Colonic mucosa (tissue), 4 donors: Measurements from ENCODE around the gene TSHZ2. TPM values are rescaled to one million over a fixed set of nuclear protein-coding genes. Genes with fewer than 3 reads are reported as not detected.

Source experiments
- DNase-seq: peaks from one replicate; pipeline ENCODE4 v3.0.0-alpha.2; 2020
- H3K27ac ChIP-seq: fragments of 200-600 bp; one replicate; pipeline ENCODE4 v1.8.0; 2021
- H3K27me3 ChIP-seq: fragments of 200-600 bp; one replicate; pipeline ENCODE4 v1.8.0; 2021
- H3K36me3 ChIP-seq: fragments of 200-600 bp; one replicate; pipeline ENCODE4 v1.8.0; 2021
- H3K4me1 ChIP-seq: fragments of 200-600 bp; one replicate; pipeline ENCODE4 v1.8.0; 2021; ENCODE audit warnings: mild to moderate bottlenecking
- H3K4me3 ChIP-seq: fragments of 200-600 bp; one replicate; pipeline ENCODE4 v1.8.0; 2021
- H3K9ac ChIP-seq, 2 donors: one replicate each; pipeline ENCODE4 v1.7.0; 2013; ENCODE audit warnings: control low read depth in 2 of 2, low read depth in 2 of 2, low read length in 2 of 2
- H3K9me3 ChIP-seq: fragments of 200-600 bp; one replicate; pipeline ENCODE4 v1.8.0; 2021
- intact Hi-C: fragments of 100-400 bp; cut with DNase I; formaldehyde crosslinking; loops from one replicate; pipeline ENCODE4 v1.14.1; 2022
- total RNA-seq, 2 donors: library from RNA; stranded (reverse); fragmentation: NEBNext Ultra II Directional in 1 of 2; extraction: Animal tissue kit (Norgen Biotek cat#: 25700) in 1 of 2; gene quantifications; one replicate each; pipeline ENCODE4 v1.2.1, GENCODE V29; 2021
- TF ChIP-seq, protein P1 (sequence below): fragments of 200-600 bp; IDR thresholded peaks from one replicate; pipeline ENCODE4 v1.8.0; 2022; ENCODE audit warnings: antibody characterized with exemption, mild to moderate bottlenecking
- donor health status: healthy.
- donor health status: DM: no; HTN: no; CAD: no.
- donor health status: DM: no; HTN: no; CAD: no.

The TSHZ2 gene
- total RNA-seq, 2 donors from 2014 or later, result 2.1 to 3.1 TPM

DNA sequence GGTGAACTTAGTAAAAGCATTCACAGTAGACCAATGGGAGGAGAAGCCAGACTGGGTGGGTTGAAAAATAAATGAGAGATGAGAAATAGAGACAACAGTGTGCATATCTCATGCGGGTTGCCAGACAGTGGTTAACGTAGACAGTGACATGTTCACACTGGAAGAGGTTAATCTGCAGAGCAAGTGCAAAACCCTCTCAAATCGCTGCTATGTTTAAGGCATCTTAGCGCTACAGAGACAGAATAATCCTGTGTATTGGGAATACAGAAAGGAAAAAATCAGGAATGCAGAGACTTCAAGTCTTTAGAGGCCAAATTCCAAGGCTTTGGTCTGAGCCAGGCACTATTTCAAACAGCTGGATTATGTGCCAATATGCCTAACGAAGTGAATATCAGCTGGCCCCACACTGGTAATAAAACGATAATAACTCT lies 107.1 kb downstream of the TSHZ2 start:
- intact Hi-C loops, result no loop called here
- Histone ChIP-seq H3K9ac (no peak overlapping the region), H3K9me3 (no peaks in the 10 kb centered on the region), H3K27ac (no peak overlapping the region), H3K4me1 (no peaks in the 10 kb centered on the region), H3K36me3 (no peaks in the 10 kb centered on the region), H3K27me3 (no peaks in the 10 kb centered on the region), H3K4me3 (no peak overlapping the region)
- no peak for DNase-seq
- TF ChIP-seq, protein P1, sequence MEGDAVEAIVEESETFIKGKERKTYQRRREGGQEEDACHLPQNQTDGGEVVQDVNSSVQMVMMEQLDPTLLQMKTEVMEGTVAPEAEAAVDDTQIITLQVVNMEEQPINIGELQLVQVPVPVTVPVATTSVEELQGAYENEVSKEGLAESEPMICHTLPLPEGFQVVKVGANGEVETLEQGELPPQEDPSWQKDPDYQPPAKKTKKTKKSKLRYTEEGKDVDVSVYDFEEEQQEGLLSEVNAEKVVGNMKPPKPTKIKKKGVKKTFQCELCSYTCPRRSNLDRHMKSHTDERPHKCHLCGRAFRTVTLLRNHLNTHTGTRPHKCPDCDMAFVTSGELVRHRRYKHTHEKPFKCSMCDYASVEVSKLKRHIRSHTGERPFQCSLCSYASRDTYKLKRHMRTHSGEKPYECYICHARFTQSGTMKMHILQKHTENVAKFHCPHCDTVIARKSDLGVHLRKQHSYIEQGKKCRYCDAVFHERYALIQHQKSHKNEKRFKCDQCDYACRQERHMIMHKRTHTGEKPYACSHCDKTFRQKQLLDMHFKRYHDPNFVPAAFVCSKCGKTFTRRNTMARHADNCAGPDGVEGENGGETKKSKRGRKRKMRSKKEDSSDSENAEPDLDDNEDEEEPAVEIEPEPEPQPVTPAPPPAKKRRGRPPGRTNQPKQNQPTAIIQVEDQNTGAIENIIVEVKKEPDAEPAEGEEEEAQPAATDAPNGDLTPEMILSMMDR, result no peak

DNA sequence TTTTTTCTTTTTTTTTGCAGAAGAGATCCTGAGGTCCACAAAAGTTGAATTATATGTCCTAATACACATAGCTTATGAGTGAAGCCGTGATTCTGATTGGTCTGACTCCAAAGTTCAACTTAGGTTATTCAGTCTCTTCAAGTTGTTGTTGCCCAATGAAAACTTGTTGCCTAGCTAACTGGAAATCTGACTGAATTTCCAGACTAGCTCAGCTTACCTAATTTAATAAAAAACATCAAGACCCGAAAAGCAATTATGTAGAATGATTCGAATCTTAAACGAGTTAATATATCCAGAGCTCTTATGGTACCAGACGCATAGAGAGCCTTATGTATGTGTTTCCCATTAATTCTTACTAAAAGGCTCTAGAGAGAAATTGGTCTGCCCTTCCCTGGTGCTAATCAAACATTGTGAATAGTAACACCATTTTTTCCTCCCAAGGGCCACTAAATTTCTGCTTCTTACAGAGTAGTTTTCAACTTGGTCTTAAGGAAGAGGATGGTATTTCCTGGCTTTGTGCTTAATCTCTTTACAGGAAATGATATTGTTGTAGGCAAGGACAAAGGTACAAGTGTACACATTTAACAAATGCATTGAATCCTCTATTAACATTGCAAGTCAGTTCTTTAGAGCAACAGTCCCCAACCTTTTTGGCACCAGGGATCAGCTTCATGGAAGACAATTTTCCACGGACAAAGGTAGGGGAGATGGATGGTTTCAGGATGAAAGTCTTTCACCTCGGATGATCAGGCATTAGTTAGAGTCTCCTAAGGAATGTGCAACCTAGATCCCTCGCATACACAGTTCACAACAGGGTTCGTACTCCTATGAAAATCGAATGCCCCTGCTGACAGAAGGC lies 107.9 kb downstream of the TSHZ2 start:
- H3K27ac ChIP-seq, result no peak overlapping the region
- TF ChIP-seq, protein P1, result no peak
- no peaks in the 10 kb centered on the region for H3K4me1 ChIP-seq
- H3K4me3 ChIP-seq, result no peak overlapping the region
- no peaks in the 10 kb centered on the region for H3K9me3 ChIP-seq
- no peaks in the 10 kb centered on the region for H3K27me3 ChIP-seq
- H3K9ac ChIP-seq, result no peak overlapping the region
- H3K36me3 ChIP-seq, result no peaks in the 10 kb centered on the region
- intact Hi-C loops, result no loop called here
- no peak for DNase-seq

DNA sequence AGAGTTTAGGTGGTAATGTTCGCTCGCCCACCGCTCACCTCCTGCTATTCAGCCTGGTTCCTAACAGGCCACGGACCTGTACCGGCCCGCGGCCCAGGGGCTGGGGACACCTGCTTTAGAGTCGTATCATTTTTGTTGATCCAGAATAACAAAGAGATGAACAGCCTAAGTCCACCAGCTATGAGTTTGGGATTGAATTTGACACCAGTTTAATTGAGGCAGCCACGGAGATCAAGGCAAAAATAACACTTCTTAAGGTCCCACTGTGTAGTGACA lies 108.5 kb downstream of the TSHZ2 start:
- no peak overlapping the region for H3K27ac ChIP-seq
- intact Hi-C loops, result no loop called here
- H3K36me3 ChIP-seq, result no peaks in the 10 kb centered on the region
- no peak overlapping the region for H3K9ac ChIP-seq
- H3K27me3 ChIP-seq, result no peaks in the 10 kb centered on the region
- no peaks in the 10 kb centered on the region for H3K9me3 ChIP-seq
- TF ChIP-seq, protein P1, result no peak
- no peaks in the 10 kb centered on the region for H3K4me1 ChIP-seq
- no peak overlapping the region for H3K4me3 ChIP-seq
- DNase-seq, result no peak

DNA sequence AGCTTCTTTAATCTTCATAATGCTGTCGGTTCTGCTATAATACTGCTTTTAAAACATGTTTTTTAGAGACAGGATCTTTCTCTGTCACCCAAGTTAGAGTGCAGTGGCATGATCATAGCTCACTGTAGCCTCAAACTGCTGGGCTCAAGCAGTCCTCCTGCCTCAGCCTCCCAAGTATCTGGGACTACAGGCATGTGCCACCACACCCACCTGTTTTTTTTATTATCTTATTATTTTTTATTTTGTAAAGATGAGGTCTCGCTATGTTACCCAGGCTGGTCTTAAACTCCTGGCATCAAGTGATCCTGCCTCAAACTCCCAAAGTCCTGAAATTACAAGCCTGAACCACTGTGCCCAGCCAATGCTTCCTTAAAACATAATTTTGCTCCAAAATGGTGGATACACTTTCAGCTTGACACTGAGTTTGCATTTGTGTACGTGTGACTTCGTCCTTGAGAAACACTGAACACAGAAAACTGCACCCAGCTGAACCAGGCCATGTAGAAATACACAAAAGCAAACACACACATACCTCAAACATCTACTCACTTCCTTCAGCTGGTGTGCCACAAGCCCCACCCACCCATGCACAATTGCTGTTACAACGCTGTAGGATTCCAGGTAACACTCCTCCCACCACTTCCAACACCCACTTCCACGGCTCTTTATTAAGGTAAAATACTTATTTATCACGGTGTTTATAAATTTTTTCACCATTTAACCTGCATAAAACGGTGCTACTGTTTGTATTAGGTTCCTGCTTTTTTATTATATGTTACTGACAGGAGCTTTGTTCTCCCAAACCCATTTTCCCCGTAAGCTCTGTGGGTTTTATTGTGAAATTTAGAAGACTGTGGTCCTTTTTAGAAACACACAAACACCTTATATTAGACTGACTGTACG lies 109.1 kb downstream of the TSHZ2 start:
- H3K27ac ChIP-seq, result no peak overlapping the region
- TF ChIP-seq, protein P1, result no peak
- no peaks in the 10 kb centered on the region for H3K27me3 ChIP-seq
- intact Hi-C loops, result no loop called here
- no peaks in the 10 kb centered on the region for H3K36me3 ChIP-seq
- H3K9me3 ChIP-seq, result no peaks in the 10 kb centered on the region
- no peaks in the 10 kb centered on the region for H3K4me1 ChIP-seq
- peak; percentile 32 for DNase-seq
- H3K9ac ChIP-seq, result no peak overlapping the region
- no peak overlapping the region for H3K4me3 ChIP-seq

DNA sequence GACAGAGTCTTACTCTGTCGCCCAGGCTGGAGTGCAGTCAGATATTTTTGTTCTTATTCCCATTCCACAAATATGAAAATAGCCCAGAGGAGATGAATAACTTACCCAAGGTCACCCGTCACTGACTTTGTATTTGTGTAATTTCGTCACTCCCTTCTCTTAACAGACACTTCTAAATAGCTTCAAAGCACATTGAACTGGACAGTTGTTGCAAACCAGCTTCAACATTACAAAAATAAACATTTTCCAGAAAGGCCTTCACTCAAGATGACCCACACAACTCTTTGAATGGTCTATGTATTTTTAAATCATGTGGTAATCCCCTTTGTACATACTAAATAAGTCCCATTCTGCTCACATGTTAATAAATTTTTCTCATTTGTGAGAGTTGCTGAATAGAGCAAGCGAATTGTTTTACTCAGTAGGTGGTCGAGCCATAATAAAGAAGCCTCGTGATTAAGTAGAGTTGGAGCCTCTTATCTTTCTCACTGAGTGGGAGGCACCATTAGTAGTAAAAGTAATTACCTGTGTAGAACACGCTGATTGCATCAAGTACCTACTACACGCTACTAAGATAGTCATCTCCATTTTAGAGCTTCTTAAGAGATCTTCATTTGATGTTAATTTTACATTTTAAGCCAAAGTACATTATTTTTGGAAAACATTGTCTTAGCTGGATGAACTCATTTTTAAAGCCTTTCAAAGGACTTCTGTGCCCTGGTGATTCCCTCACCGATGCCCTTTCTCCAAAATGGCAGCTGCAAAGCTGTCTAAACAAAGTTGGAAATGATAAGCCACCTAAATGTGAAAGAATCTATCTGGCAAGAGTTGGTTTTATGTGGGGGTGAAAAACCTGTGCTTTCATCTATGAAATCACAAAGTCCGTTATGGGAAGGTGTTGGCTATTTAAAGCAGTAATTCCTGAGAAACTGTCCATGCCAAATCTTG lies 110.0 kb downstream of the TSHZ2 start:
- H3K9ac ChIP-seq, result no peak overlapping the region
- TF ChIP-seq, protein P1, result no peak
- no peaks in the 10 kb centered on the region for H3K9me3 ChIP-seq
- no peaks in the 10 kb centered on the region for H3K4me1 ChIP-seq
- intact Hi-C loops, result no loop called here
- no peaks in the 10 kb centered on the region for H3K27me3 ChIP-seq
- H3K4me3 ChIP-seq, result no peak overlapping the region
- no peaks in the 10 kb centered on the region for H3K36me3 ChIP-seq
- H3K27ac ChIP-seq, result no peak overlapping the region
- DNase-seq, result no peak
